Fibroblast of lung (primary cell): ENCODE measurements around the gene ANKRD53.

Experiments used
- EZH2 ChIP-seq: IDR thresholded peaks from 2 replicates; pipeline ENCODE4 v1.5.1; 2012; ENCODE audit warnings: low read length, control low read depth, mild to moderate bottlenecking; ENCODE audit errors: missing control alignments
- TF ChIP-seq, protein P1 (sequence below), 2 donors: IDR thresholded peaks in 1 of 2; conservative IDR thresholded peaks in 1 of 2; 1 replicate in 1 of 2; 2 replicates in 1 of 2; pipeline ENCODE4 v1.5.1; 2011 to 2012; ENCODE audit warnings: low read length in 2 of 2, control low read depth in 1 of 2, inconsistent platforms in 1 of 2, low read depth in 1 of 2, mild to moderate bottlenecking in 1 of 2

- no peak for TF ChIP-seq EZH2
- TF ChIP-seq, protein P1, sequence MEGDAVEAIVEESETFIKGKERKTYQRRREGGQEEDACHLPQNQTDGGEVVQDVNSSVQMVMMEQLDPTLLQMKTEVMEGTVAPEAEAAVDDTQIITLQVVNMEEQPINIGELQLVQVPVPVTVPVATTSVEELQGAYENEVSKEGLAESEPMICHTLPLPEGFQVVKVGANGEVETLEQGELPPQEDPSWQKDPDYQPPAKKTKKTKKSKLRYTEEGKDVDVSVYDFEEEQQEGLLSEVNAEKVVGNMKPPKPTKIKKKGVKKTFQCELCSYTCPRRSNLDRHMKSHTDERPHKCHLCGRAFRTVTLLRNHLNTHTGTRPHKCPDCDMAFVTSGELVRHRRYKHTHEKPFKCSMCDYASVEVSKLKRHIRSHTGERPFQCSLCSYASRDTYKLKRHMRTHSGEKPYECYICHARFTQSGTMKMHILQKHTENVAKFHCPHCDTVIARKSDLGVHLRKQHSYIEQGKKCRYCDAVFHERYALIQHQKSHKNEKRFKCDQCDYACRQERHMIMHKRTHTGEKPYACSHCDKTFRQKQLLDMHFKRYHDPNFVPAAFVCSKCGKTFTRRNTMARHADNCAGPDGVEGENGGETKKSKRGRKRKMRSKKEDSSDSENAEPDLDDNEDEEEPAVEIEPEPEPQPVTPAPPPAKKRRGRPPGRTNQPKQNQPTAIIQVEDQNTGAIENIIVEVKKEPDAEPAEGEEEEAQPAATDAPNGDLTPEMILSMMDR (conservative IDR thresholded peaks at IDR 0.05 in 1 of 2, IDR thresholded peaks at IDR 0.05 in 1 of 2; ENCODE audit: low read depth in 1 of 2, low read length in 2 of 2): no peak
Measured at GRCh38 chr2:70942396-70943204, 35.8 kb upstream of the ANKRD53 start.
